Measurements from ENCODE around the gene SACS. TPM values are rescaled to one million over a fixed set of nuclear protein-coding genes. Genes with fewer than 3 reads are reported as not detected.

Gene SACS
- total and polyA plus RNA-seq, 4 donors, result 0.50 to 7.2 (median 2.9) TPM

DNA sequence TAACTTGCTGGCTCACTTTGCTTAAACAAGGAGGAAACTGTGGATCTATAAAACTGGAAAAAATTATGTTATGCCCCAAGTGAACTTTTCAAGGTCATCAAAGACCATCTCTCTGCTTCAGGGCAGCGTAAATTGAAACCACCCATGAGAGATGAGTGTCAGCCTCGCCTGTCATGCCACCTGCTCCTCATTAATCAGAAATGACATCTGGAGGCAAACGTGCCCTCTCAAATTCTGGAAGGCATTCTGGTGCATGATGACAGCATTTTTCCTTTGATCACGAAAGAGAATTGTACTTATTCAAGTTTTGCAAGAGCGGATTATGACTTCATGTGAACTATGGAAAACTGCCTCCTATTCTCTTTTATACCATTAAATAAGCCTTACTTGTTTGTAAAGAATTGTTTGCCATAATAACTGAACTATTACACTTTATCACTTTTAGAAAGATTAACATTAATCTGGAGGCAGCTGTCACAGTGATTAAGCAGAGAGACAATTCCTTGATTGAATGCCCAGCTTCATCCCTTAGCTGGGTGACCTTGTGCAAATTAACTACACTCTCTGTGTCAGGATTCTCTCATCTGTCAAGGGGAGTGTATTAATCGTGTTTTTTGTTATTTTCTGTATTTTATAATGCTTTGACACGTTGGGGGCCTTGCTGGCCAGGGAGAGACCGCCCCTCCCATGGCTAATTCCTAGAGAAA lies 17.0 kb upstream of the SACS start:
- no peak overlapping the region for H3K27ac ChIP-seq (ENCODE audit: low read depth in 1 of 2, low read length in 2 of 2)
- H3K4me1 ChIP-seq (ENCODE audit: control insufficient read depth in 4 of 4, insufficient read depth in 4 of 4, low read length in 3 of 4), result no peaks in the 10 kb centered on the region
- WGBS, result 49% methylated on average over 8 of the region's 8 CpGs
- no peaks in the 10 kb centered on the region for H3K9me3 ChIP-seq (ENCODE audit: control insufficient read depth in 4 of 4, low read length in 3 of 4)
- no peaks in the 10 kb centered on the region for H3K36me3 ChIP-seq (ENCODE audit: control insufficient read depth in 4 of 4, insufficient read depth in 3 of 4, low read depth in 1 of 4, low read length in 3 of 4)
- no peak overlapping the region for H3K4me3 ChIP-seq (ENCODE audit: low read depth in 1 of 3, low read length in 3 of 3)
- H3K27me3 ChIP-seq (ENCODE audit: control insufficient read depth in 4 of 4, insufficient read depth in 4 of 4, low read length in 3 of 4), result no peaks in the 10 kb centered on the region
- no peak overlapping the region for H3K9ac ChIP-seq (ENCODE audit: low read depth in 1 of 2, low read length in 2 of 2)
- DNase-seq (ENCODE audit: low spot score), result no peak
- TF ChIP-seq, protein P1, sequence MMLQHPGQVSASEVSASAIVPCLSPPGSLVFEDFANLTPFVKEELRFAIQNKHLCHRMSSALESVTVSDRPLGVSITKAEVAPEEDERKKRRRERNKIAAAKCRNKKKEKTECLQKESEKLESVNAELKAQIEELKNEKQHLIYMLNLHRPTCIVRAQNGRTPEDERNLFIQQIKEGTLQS (IDR thresholded peaks at IDR 0.05), result no peak
- TF ChIP-seq, protein P2, sequence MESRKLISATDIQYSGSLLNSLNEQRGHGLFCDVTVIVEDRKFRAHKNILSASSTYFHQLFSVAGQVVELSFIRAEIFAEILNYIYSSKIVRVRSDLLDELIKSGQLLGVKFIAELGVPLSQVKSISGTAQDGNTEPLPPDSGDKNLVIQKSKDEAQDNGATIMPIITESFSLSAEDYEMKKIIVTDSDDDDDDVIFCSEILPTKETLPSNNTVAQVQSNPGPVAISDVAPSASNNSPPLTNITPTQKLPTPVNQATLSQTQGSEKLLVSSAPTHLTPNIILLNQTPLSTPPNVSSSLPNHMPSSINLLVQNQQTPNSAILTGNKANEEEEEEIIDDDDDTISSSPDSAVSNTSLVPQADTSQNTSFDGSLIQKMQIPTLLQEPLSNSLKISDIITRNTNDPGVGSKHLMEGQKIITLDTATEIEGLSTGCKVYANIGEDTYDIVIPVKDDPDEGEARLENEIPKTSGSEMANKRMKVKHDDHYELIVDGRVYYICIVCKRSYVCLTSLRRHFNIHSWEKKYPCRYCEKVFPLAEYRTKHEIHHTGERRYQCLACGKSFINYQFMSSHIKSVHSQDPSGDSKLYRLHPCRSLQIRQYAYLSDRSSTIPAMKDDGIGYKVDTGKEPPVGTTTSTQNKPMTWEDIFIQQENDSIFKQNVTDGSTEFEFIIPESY (IDR thresholded peaks at IDR 0.05), result no peak
- TF ChIP-seq RXRA (IDR thresholded peaks at IDR 0.05) (no peak), TAF1 (conservative IDR thresholded peaks at IDR 0.05) (no peak), EGR1 (IDR thresholded peaks at IDR 0.05; ENCODE audit: low read depth in 2 of 2) (no peak)

DNA sequence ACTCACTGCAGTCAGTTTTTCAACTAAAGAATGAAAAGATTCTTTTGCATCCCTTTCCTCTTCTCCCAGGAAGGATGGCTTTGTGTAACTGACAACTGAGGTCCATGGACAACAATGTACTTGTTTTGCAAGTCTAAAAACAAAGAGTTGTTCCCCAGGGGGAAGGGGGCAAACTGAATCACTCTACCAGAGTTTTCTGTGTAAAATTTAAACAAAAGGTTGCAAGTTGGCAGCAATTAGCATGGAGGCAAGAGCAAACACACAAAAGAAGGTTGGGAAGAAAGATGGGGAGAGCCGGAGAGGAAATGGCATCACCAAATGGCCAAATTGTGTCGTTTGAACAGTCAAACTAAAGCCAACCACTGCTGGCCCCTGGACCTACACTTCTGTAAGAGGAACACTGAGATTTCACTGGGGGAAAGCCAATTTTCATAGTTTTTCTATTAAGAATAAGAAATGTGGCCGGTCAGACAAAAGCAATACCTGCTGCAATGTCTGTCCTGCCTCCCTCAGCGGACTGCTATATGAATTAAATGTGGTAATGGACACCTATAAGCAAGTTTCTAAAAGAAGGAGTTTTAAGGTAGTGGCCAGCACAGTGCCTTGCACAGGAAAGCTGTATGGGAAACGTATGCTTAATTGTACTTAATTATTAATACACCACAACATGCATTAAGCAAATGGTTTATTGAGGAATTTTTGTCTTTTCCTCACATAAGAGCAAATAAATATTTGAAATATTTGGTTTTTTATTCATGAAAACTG lies 16.1 kb upstream of the SACS start:
- WGBS, result 50% methylated on average over 5 of the region's 5 CpGs

More for the DNA sequence above, 16.1 kb upstream of the SACS start:
- no peak overlapping the region for H3K9ac ChIP-seq (ENCODE audit: low read depth in 1 of 2, low read length in 2 of 2)
- no peaks in the 10 kb centered on the region for H3K36me3 ChIP-seq (ENCODE audit: control insufficient read depth in 4 of 4, insufficient read depth in 3 of 4, low read depth in 1 of 4, low read length in 3 of 4)
- H3K4me3 ChIP-seq (ENCODE audit: low read depth in 1 of 3, low read length in 3 of 3), result no peak overlapping the region
- no peaks in the 10 kb centered on the region for H3K4me1 ChIP-seq (ENCODE audit: control insufficient read depth in 4 of 4, insufficient read depth in 4 of 4, low read length in 3 of 4)
- TF ChIP-seq, protein P2 (IDR thresholded peaks at IDR 0.05), result no peak
- TF ChIP-seq HNF4A (conservative IDR thresholded peaks at IDR 0.05), result no peak
- no peak for TF ChIP-seq TAF1 (conservative IDR thresholded peaks at IDR 0.05)
- no peak for TF ChIP-seq FOXA1 (IDR thresholded peaks at IDR 0.05)
- TF ChIP-seq, protein P3, sequence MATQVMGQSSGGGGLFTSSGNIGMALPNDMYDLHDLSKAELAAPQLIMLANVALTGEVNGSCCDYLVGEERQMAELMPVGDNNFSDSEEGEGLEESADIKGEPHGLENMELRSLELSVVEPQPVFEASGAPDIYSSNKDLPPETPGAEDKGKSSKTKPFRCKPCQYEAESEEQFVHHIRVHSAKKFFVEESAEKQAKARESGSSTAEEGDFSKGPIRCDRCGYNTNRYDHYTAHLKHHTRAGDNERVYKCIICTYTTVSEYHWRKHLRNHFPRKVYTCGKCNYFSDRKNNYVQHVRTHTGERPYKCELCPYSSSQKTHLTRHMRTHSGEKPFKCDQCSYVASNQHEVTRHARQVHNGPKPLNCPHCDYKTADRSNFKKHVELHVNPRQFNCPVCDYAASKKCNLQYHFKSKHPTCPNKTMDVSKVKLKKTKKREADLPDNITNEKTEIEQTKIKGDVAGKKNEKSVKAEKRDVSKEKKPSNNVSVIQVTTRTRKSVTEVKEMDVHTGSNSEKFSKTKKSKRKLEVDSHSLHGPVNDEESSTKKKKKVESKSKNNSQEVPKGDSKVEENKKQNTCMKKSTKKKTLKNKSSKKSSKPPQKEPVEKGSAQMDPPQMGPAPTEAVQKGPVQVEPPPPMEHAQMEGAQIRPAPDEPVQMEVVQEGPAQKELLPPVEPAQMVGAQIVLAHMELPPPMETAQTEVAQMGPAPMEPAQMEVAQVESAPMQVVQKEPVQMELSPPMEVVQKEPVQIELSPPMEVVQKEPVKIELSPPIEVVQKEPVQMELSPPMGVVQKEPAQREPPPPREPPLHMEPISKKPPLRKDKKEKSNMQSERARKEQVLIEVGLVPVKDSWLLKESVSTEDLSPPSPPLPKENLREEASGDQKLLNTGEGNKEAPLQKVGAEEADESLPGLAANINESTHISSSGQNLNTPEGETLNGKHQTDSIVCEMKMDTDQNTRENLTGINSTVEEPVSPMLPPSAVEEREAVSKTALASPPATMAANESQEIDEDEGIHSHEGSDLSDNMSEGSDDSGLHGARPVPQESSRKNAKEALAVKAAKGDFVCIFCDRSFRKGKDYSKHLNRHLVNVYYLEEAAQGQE (IDR thresholded peaks at IDR 0.05), result no peak
- no peak for TF ChIP-seq RAD21 (IDR thresholded peaks at IDR 0.05)
- TF ChIP-seq SP1 (IDR thresholded peaks at IDR 0.05), result no peak
- TF ChIP-seq, protein P4, sequence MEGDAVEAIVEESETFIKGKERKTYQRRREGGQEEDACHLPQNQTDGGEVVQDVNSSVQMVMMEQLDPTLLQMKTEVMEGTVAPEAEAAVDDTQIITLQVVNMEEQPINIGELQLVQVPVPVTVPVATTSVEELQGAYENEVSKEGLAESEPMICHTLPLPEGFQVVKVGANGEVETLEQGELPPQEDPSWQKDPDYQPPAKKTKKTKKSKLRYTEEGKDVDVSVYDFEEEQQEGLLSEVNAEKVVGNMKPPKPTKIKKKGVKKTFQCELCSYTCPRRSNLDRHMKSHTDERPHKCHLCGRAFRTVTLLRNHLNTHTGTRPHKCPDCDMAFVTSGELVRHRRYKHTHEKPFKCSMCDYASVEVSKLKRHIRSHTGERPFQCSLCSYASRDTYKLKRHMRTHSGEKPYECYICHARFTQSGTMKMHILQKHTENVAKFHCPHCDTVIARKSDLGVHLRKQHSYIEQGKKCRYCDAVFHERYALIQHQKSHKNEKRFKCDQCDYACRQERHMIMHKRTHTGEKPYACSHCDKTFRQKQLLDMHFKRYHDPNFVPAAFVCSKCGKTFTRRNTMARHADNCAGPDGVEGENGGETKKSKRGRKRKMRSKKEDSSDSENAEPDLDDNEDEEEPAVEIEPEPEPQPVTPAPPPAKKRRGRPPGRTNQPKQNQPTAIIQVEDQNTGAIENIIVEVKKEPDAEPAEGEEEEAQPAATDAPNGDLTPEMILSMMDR (IDR thresholded peaks at IDR 0.05; ENCODE audit: low read depth, low read length, missing input control), result no peak
- TF ChIP-seq, protein P1 (IDR thresholded peaks at IDR 0.05), result no peak
- TF ChIP-seq JUND (IDR thresholded peaks at IDR 0.05), result no peak
- TF ChIP-seq, protein P5, sequence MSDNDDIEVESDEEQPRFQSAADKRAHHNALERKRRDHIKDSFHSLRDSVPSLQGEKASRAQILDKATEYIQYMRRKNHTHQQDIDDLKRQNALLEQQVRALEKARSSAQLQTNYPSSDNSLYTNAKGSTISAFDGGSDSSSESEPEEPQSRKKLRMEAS (IDR thresholded peaks at IDR 0.05), result no peak
- no peak for TF ChIP-seq FOXA2 (IDR thresholded peaks at IDR 0.05)
- DNase-seq (ENCODE audit: low spot score), result no peak
- H3K27ac ChIP-seq (ENCODE audit: low read depth in 1 of 2, low read length in 2 of 2), result no peak overlapping the region
- H3K9me3 ChIP-seq (ENCODE audit: control insufficient read depth in 4 of 4, low read length in 3 of 4), result no peaks in the 10 kb centered on the region
- H3K27me3 ChIP-seq (ENCODE audit: control insufficient read depth in 4 of 4, insufficient read depth in 4 of 4, low read length in 3 of 4), result no peaks in the 10 kb centered on the region

Data from liver (tissue), 9 donors.